ENCODE results near the gene SPATA6L.

Gene SPATA6L

DNA sequence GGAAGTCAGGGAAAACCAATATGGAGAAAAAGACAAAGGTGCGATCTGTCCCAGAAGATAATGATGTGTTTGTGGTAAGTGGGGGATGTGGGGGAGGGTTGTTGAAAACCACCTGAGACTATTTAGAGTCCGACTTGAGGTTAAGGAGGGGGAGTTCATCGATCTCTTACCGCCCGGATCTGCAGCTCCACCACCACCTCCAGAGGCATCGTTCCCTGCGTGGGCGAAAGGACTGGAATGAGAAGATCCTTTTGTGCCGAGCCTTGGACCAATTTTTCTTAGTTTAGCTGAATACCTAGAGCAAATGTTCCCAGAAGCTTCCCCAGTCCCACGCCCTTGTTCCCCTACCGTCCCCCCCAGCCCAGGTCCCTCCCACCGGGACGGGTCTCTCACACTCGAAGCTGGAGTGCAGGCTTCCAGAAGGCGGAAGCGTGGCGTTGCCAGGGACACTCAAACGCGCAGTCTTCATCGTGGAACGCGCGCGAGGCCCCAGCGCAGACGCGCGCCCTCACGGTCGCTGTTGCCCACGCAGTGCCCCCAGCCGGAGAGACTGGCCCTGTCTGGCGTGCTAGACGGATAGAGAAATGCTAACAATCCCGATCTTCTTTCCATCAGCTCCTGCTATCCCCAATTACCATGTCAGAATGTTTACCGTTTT is at the start of gene SPATA6L:
Gene SPATA6L, minus strand, starts transcription at position 439 of the 658 bp plus-strand sequence. Its CDS starts 230 bp downstream, at position 209.
- peak; percentile 33 for DNase-seq (ENCODE audit: low read depth)

DNA sequence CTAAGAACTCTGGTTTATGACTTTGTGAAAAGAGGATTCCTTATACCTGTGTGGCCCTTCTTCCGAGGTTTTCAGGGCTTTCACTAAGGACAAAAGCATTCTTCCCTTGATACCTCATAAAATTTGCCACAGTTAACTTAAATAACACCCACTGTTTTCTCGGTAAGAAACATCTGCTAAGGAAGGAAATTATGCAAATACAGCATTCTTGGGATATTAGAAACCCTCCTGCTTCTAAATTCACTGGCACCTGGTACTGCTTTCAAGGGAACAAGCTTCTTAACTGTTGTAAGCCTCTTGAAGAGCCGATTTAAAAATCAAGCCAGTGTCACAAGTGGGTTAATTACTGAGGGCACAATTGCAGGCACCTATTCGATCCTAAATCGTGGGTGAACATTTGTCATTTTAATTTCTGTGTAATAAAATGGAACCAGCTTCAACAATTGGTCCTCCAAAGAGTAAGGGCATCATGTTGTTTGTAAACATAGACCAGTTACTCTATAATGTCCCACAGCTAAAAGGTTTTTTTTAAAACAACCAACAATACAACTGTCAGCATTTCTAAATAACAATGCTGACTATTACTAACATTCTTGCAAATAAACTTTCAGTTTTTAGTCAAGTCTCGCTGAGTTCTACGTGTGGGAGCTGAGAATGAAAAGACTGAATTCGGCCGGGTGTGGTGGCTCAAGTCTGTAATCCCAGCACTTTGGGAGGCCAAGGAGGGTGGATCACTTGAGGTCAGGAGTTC is 48.2 kb upstream of the SPATA6L start:
- DNase-seq (ENCODE audit: low read depth), result no peak

DNA sequence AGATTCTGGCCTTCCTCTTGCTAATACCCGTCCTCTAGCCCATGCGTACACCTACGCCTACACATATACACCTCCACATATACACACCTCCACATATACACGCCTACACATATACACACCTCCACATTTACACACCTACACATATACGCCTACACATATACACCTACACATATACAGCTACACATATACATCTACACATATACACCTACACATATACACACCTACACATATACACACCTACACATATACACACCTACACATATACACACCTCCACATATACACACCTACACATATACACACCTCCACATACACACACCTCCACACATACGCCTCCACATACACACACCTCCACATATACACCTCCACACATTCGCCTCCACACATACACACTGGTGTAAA is 47.6 kb upstream of the SPATA6L start:
- no peak for DNase-seq (ENCODE audit: low read depth)

GRCh38 chr9:4709380-4709779 is 43.1 kb upstream of the SPATA6L start:
- no peak for DNase-seq (ENCODE audit: low read depth)

GRCh38 chr9:4706971-4707622 is 40.8 kb upstream of the SPATA6L start:
- DNase-seq (ENCODE audit: low read depth), result no peak

DNA sequence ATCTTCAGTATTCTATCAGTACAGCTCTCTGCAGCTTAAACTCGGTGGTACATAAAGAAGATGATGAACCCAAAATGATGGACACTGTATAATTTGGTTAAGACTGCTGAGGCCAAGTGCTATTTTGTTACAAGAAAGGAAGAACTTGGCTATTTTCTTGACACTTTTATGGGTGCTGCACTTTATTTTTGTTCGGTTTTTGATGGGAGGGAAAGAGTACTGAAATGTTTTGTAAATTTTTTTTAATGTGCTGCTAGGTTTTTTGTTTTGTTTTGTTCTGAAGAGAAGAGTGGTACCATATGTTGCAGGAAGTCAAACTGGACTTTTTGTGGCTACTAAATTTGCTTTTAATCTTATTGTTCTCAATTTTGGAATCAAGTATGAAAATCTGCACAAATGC is 39.7 kb upstream of the SPATA6L start:
- no peak for DNase-seq (ENCODE audit: low read depth)

GRCh38 chr9:4704129-4704528 is 37.8 kb upstream of the SPATA6L start:
- DNase-seq (ENCODE audit: low read depth), result no peak

- no peak for DNase-seq (ENCODE audit: low read depth)
These were observed 35.2 kb upstream of the SPATA6L start for GRCh38 chr9:4701526-4701925.

DNA sequence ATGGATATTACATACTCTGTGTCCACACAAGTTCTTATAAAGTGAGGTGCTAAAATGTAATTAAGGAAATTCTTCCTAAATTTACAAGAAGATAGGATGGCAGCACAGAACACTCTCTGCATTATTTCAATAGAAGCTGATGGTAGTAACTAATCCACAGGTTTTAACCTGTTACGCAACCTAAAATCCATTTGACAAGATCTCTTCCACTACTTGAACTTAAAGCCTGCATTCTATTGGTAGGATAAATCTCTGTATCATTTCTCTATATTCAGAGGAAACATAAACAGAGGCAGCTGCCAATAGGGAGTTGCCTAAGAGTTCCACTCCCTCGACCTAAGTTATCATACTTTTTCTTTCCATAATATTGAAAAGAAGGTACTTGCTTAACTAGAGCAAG is 34.7 kb upstream of the SPATA6L start:
- no peak for DNase-seq (ENCODE audit: low read depth)

DNA sequence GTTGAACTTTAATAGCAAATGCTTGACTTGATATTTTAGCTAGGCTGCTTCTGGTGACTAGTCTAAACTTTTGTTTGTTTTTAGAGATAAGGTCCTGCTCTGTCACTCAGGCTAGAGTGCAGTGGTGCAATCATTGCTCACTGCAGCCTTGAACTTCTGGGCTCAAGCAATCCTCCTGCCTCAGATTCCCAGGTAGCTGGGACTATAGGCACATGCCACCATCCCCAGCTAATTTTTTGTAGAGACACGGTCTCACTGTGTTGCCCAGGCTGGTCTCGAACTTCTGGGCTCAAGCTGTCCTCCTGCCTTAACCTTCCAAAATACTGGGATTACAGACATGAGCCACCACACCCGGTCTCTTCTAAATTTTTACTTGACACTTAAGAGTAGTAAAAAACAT is 33.8 kb upstream of the SPATA6L start:
- no peak for DNase-seq (ENCODE audit: low read depth)

- no peak for DNase-seq (ENCODE audit: low read depth)
These were observed 25.5 kb upstream of the SPATA6L start for GRCh38 chr9:4691795-4692194.

DNA sequence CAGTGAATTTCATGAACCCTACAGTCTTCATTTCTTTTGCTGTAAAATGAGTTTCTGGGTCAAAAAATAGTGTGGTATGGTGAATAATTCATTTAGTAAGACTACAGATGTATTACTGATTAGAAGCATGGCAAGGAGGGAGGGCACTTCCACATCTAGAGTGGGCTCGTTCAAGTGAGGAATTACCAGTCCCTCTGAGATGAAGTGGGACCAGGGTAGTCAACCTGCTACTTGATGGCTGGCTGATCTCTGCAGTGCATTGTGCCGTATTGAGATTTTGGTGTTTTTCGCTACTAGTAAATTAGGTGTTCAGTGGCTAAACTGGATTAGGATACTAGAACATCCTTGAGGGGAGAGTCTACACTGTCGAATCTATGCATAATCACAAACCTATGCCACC is 23.9 kb upstream of the SPATA6L start:
- DNase-seq (ENCODE audit: low read depth), result no peak

GRCh38 chr9:4689687-4690104 is 23.4 kb upstream of the SPATA6L start:
- no peak for DNase-seq (ENCODE audit: low read depth)

- DNase-seq (ENCODE audit: low read depth), result no peak
These were observed 22.7 kb upstream of the SPATA6L start for GRCh38 chr9:4689021-4689420.

- DNase-seq (ENCODE audit: low read depth), result no peak
These were observed 20.3 kb upstream of the SPATA6L start for GRCh38 chr9:4686584-4686983.

DNA sequence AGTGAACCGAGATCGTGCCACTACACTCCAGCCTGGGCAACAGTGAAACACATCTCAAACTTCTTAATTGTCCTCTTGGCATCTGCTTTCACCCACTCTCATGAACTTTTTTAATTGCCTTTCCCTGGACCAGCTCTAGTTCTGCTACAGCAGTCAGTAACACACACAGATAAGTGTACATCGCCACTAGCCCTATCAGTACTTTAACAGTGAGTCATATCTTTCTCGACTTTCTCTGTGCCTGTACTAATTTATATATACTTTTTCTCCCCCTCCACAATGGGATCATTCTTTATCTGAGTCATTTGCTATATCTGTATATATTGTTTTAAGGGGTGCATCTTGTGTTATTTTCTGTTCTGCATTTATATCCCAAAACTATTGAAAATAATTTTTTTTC is 19.8 kb upstream of the SPATA6L start:
- DNase-seq (ENCODE audit: low read depth), result no peak

DNA sequence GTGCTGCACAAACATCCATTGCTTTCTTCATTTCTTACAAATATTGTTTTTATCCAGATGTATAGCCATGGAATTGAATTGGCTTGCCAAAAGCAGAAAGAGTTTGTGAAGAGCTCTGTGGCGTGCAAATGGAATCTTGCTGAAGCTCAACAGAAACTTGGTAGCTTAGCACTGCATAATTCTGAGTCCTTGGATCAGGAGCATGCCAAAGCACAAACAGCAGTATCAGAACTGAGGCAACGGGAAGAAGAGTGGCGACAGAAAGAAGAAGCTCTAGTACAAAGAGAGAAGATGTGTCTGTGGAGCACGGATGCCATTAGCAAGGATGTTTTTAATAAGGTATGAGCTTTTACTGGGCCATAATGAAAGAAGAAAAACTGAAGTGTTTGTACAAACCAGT is 18.5 kb upstream of the SPATA6L start:
- DNase-seq (ENCODE audit: low read depth), result no peak

GRCh38 chr9:4680750-4681149 is 14.5 kb upstream of the SPATA6L start:
- no peak for DNase-seq (ENCODE audit: low read depth)

GRCh38 chr9:4680173-4680525 is 13.9 kb upstream of the SPATA6L start:
- DNase-seq (ENCODE audit: low read depth), result no peak

DNA sequence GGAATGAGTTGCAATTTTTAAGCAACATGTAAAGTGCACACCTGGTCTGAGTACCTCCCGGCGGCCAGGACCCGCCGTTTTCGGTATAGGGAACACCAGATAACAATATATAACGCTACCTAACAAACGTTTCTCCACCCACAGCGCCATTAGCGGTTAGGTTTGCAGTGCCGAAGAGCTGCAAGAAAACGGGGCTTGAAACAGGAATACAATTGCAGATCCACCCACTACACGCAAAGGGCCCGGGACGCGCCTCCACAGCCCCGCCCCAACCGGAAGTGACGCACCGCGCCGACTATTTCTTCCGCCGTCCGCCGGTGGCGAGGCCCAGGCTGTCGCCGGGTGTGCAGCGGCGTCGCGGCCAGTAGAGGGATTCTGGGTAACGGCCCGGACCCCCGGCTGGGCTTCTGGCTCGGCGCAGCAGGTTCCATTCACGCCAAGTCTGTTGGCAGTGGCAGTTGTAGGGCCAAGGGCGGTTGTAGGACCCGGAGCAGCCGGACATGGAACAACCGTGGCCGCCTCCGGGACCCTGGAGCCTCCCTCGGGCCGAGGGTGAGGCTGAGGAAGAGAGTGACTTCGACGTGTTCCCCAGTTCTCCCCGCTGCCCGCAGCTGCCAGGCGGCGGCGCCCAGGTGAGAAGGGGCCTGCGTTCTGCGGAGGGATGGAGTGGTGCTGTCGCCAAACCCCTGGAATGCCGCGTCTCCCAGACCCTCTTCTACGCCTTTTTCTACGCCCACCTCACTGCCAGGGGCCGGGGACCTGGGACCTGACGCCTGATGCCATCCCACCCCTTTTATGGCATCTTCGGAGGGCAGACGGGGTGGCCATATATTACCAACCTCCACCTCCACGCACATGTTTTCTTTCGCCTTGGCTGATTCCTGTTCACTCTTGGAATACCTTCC is 13.2 kb upstream of the SPATA6L start, which contains the start of gene CDC37L1:
Gene CDC37L1, plus strand, starts transcription at position 302 of the 905 bp plus-strand sequence. Its CDS starts 199 bp downstream, at position 501.
- DNase-seq (ENCODE audit: low read depth), result peak; percentile 99

GRCh38 chr9:4678679-4679267 is 12.5 kb upstream of the SPATA6L start:
- no peak for DNase-seq (ENCODE audit: low read depth)

GRCh38 chr9:4677392-4677791 is 11.1 kb upstream of the SPATA6L start:
- no peak for DNase-seq (ENCODE audit: low read depth)
